Skeletal muscle satellite cell (primary cell): Measurements from ENCODE around the gene NRXN2.
A peak's percentile ranks its signal among the peaks of the same experiment; 100 is the strongest.

ENCODE experiments used
- H3K27me3 ChIP-seq: 2 replicates; pipeline ENCODE4 v1.7.0; 2013; ENCODE audit warnings: low read length; ENCODE audit not compliant: control insufficient read depth, insufficient read depth
- H3K36me3 ChIP-seq: 2 replicates; pipeline ENCODE4 v1.7.0; 2013; ENCODE audit warnings: mild to moderate bottlenecking, control low read depth, low read length; ENCODE audit not compliant: insufficient read depth
- H3K4me1 ChIP-seq: 2 replicates; pipeline ENCODE4 v1.7.0; 2013; ENCODE audit warnings: low read length; ENCODE audit not compliant: control insufficient read depth, insufficient read depth
- H3K4me2 ChIP-seq: 2 replicates; pipeline ENCODE4 v1.7.0; 2013; ENCODE audit warnings: mild to moderate bottlenecking, low read length
- H3K4me3 ChIP-seq: 2 replicates; pipeline ENCODE4 v1.7.0; 2013; ENCODE audit warnings: low read length
- H3K9ac ChIP-seq: 2 replicates; pipeline ENCODE4 v1.7.0; 2013; ENCODE audit warnings: mild to moderate bottlenecking, low read depth, low read length, moderate library complexity
- H3K9me3 ChIP-seq: replicated peaks from 2 replicates; pipeline ENCODE4 v1.7.0; 2013; ENCODE audit warnings: mild to moderate bottlenecking, control low read depth, low read length

The NRXN2 gene

DNA sequence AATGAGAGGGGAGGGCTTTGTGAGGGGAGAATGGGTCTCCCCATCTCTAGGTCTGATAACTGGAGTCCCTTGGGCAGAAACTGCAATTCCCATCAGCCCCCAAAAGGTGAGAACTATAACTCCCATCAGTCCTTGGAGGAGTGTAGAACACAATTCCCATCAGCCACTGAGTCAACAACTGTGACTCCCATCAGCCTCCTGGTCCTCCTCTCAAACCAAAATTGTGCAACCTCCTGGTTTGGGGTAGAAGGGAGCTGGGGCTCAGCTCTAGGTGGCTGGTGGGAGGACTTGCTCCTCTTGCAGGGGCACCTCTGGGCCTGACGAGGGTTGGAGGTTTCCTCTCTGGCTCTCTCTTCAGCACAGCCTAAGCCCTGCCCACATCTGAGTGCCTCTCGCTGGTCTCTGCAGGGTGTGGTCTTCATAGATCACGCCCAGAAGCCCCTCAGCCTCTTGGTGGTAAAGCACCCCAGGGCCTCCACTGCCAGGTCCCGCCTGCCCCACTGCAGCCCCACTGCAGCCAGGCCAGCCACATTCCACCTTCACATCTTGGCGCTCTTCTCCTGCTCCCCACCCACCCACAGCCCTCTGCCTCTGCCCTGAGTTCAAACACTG lies 113.5 kb downstream of the NRXN2 start:
- Histone ChIP-seq H3K9ac (no peak overlapping the region), H3K4me1 (peaks cover 2% of the 10 kb centered on the region), H3K4me3 (no peak overlapping the region), H3K4me2 (no peak overlapping the region), H3K36me3 (no peaks in the 10 kb centered on the region), H3K27me3 (peaks cover 20% of the 10 kb centered on the region), H3K9me3 (no peaks in the 10 kb centered on the region)

DNA sequence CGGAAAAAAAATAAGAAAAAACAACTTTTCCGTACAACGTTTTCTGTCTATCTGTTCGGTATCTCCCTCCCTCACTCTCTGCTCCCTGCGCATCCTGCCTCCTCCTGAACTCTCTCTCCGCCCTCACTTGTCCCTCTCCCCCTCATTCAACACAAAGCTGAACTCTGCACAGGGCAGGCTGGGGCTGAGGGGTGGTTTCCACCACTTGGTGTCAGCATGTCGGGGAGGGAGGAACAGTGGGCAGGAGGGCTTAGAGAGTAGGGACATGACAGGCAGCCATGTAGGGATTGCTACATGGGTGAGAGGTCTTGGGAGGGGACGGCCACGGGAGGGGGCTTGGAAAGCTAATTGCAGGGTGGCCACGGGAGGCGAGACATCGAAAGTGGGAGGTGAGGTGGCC lies 114.4 kb downstream of the NRXN2 start:
- H3K9me3 ChIP-seq, result no peaks in the 10 kb centered on the region
- peak overlapping the region; percentile 54 for H3K4me2 ChIP-seq
- no peak overlapping the region for H3K9ac ChIP-seq
- H3K4me1 ChIP-seq, result peaks cover 2% of the 10 kb centered on the region
- peaks cover 24% of the 10 kb centered on the region for H3K27me3 ChIP-seq
- no peaks in the 10 kb centered on the region for H3K36me3 ChIP-seq
- H3K4me3 ChIP-seq, result no peak overlapping the region

DNA sequence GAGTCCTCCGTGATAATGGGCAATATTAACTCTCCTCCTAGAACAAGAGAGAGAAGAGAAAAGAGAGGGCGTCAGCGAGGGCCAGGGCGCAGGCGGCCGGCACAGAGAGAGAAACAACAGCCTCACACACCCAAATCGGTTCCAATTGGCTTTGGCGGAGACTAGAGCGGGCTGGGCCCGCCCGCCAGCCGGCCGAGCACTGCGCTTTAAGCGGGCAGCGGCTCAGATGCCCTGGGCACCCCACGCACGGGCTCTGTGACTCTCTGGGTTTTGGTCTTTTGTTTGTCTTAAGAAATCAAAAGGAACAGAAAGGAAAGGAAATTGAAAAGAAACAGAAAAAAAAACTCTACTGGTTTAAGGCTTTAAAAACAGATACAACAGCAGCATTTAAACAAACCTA lies 115.0 kb downstream of the NRXN2 start:
- H3K27me3 ChIP-seq, result peaks cover 26% of the 10 kb centered on the region
- peak overlapping the region; percentile 54 for H3K4me2 ChIP-seq
- peak overlapping the region; percentile 18 for H3K9ac ChIP-seq
- H3K9me3 ChIP-seq, result no peaks in the 10 kb centered on the region
- H3K36me3 ChIP-seq, result no peaks in the 10 kb centered on the region
- H3K4me1 ChIP-seq, result peaks cover 2% of the 10 kb centered on the region
- H3K4me3 ChIP-seq, result peak overlapping the region; percentile 30

DNA sequence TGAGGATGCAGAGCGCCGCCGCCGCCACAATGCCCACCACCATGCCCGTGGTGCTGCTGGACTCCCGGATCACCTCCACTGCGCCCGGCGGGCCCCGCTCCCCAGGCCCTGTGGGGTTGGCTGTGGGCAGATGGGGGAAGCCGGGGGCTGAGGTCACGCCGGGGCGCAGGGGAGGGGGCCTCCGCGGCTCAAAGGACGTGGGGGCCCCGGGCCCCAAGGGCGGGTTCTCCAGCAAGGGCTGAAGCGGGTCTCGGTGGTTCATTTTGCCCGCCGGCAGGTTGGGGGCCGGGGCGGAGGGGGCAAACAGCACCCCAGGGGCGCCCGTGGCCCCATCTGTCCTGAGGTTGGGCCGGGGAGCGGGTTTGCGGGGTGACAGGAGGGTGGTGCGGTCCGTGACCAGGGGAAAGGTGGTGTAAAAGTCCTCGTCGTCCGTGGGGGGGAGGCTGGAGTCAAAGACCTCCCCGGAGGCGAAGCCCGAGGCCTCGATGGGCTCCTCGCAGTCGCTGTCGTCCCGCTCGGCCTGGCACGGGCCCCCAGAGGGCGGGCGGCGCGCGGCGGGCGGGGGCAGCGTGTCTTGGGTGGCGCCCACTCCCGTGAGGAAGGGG lies 115.5 kb downstream of the NRXN2 start:
- no peaks in the 10 kb centered on the region for H3K36me3 ChIP-seq
- no peak overlapping the region for H3K9ac ChIP-seq
- H3K4me3 ChIP-seq, result no peak overlapping the region

DNA sequence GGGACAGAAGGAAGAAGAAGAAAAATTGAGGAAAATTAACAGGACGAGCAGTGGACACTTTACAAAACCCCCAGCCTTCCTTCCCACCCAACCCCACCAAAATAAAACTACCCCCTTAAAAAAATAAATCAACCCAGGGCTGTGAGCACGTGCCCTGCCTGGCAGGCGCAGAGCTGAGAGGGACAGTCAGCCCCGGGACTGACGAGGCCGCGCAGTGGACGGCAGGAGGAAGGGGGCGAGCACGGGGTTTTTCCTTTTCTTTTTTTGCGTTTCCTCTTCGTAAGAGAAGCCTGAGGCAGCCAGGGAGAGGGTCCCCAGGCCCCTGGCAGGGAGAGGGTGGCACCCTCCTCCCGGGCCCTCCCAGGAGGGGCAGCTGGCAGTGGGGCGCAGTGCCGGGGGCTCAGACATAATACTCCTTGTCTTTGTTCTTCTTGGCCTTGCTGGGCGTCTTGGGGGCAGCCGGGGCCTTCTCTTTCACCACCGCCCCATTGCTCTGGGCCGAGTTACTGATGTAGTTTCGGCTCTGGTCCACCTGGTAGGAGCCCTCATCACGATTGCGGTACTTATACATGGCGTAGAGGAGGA lies 116.1 kb downstream of the NRXN2 start:
- no peak overlapping the region for H3K4me2 ChIP-seq
- H3K27me3 ChIP-seq, result peaks cover 29% of the 10 kb centered on the region
- no peak overlapping the region for H3K9ac ChIP-seq
- H3K4me1 ChIP-seq, result peaks cover 2% of the 10 kb centered on the region
- no peak overlapping the region for H3K4me3 ChIP-seq
- no peaks in the 10 kb centered on the region for H3K36me3 ChIP-seq
- no peaks in the 10 kb centered on the region for H3K9me3 ChIP-seq

More for the DNA sequence above, 115.5 kb downstream of the NRXN2 start:
- Histone ChIP-seq H3K27me3 (peaks cover 29% of the 10 kb centered on the region), H3K9me3 (no peaks in the 10 kb centered on the region), H3K4me2 (no peak overlapping the region), H3K4me1 (peaks cover 2% of the 10 kb centered on the region)

DNA sequence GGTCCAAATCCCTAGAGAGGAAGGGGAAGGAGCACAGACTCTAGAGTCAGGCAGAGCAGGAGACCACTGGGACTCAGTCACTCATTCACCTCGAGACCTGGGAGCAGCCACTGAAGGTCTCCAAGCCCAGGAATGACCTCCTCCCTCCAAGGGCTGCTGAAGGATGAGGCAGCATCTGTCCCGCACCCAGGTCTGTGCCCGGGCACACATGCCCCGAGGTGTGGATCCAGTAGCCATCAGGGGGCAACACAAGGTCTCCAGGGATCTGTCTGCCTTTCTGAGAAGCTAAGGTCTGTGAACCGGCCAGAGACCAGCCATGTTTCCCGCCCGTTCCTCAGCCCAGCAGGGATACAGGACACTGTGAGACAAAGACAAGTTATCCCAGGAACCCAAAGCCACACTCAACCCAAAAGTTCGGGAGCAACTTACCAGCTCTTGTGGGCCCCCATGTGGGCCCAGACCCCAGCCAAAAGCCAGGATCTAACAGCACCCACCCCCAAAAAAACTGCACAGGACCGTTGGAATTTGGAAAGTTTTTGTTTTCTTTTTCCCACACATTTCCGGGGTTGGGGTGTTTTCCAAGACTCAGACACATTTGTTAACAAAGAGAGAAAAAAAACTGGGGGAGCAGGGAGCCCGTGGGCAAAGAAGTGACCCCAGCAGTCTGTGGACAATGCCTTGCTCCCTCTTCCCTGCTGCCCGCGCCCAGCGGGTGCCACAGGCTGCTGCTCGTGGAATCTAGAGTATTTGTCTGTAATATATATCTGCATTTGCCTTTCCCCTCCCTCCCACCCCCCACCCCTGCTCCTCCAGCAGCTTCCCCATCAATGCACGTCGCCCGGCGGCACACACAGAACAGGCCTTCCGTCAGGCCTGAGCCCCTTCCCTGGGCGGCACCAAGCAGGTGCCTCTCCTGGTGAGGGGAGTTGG lies 117.1 kb downstream of the NRXN2 start:
- Histone ChIP-seq H3K4me3 (no peak overlapping the region), H3K9me3 (no peaks in the 10 kb centered on the region), H3K27me3 (peaks cover 35% of the 10 kb centered on the region), H3K9ac (no peak overlapping the region), H3K4me2 (no peak overlapping the region), H3K4me1 (peaks cover 2% of the 10 kb centered on the region), H3K36me3 (no peaks in the 10 kb centered on the region)

DNA sequence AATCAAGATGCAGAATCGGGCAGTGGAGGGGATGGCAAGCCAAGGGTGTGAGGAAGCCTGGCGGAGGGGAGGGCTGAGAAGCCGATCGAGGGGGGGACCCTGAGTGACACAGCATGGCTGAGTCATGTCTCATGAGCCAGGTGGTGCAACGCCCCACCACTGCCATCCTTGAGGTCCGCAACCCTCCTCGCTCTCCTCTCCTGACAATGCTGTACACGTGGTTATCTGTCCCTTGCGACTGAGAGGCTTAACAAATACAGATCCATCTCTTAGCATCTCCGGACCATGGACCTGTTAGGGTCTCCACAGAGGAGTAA lies 117.8 kb downstream of the NRXN2 start:
- Histone ChIP-seq H3K36me3 (no peaks in the 10 kb centered on the region), H3K4me2 (no peak overlapping the region), H3K4me1 (peaks cover 2% of the 10 kb centered on the region), H3K4me3 (no peak overlapping the region), H3K9ac (no peak overlapping the region), H3K27me3 (peaks cover 39% of the 10 kb centered on the region), H3K9me3 (no peaks in the 10 kb centered on the region)

DNA sequence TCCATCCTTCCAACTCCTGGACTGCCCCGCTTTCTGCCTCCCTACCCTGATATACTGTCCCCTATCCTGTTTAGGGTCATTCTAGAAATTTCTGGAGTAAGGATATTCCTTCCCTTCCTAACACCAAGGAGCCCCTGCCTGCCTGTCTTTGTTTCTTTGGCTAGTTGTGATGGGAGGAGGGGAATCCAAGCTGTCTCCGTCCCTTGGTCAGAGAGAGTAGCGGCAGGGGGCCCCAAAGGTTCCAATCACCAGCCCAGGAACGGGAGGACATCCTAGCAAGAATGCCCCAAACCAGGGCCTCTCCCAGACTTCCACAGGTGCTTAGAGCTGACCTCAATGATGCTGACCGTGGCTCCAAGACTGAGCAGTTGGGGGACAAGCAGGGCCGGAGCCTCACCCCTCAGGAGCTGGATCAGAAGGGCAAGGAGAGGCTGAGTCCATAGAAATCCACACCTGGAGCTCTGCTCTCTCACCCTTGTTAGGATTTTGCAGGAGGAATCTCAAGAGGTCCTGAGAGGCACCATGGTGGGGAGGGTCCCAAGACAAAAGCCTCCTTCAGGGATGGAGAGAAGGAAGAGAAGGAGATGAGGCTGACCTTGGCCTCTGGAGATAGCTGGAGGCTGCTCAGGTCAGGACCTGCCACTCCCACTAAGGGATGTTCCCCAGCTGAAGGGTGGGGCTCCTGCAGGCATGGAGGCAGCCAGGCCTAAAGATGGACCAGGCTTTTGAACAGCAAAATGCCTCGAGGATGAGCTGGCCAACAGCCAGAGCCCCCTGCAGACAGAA lies 118.3 kb downstream of the NRXN2 start:
- H3K4me3 ChIP-seq, result no peak overlapping the region

DNA sequence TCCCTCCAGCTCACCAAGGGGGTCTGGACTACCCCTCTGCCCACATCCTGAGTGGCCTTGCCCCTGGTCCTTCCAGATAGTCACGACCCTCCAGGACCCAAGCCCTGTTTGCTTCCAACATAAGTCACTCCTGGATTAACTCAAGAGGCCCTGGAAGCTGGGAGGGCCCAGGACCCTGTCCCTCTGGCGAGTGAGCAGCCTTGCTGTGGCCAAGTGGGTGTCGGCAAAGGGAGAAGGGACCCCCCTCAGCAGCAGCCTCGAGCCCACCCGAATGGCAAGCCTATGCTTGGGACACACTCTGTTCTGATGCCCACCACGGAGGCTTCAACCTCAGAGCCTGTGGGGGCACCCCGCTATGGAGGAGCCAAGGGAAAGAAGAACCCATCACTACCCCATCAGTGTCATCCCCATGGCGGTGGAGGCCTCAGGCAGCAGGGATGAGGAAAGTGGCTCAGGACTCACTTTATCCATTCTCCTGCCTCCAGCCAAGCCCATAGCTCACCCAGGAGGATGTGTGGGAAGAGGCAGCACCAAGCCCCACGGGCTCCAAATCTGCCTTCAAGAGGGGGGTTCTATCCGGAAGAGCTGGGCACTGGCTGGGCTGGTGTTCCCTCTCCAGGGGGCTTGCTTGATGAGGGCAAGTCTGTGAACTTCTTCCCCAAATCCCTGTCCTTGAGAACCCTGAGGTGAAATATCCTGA lies 119.4 kb downstream of the NRXN2 start:
- Histone ChIP-seq H3K9ac (no peak overlapping the region), H3K27me3 (peaks cover 35% of the 10 kb centered on the region)

More for the DNA sequence above, 118.3 kb downstream of the NRXN2 start:
- Histone ChIP-seq H3K9me3 (no peaks in the 10 kb centered on the region), H3K27me3 (peaks cover 39% of the 10 kb centered on the region), H3K36me3 (no peaks in the 10 kb centered on the region), H3K9ac (no peak overlapping the region), H3K4me2 (no peak overlapping the region), H3K4me1 (peaks cover 2% of the 10 kb centered on the region)

DNA sequence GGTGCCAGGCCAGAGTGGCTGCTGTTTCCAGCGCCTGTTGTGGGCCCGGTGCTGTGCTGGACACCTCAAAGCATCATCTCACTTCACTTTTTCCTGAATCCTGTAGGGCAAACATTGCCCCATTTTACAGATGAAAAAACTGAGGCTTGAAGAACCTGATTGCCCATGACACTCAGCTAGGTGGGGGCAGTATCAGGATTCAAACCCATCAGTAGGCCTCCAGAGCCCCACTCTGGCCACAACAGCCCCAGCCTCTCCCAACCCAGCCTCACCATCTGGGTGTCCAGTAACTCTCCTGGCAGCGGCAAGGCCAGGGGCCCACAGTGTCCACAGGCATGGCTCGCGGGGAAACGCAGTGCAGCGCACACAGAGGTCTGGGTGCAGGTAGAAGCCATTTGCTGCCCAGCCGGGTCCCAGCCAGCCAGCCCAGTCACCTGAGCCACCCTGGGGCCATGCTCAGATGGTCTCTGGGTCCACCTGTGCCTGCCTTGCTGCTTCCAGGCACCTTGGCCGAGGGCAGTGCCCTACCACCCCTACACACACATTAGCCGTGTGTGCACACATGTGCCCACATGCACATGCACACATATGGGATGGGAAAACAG lies 120.4 kb downstream of the NRXN2 start:
- Histone ChIP-seq H3K4me3 (no peak overlapping the region), H3K9ac (no peak overlapping the region), H3K4me2 (no peak overlapping the region), H3K36me3 (no peaks in the 10 kb centered on the region), H3K9me3 (no peaks in the 10 kb centered on the region), H3K27me3 (peaks cover 33% of the 10 kb centered on the region), H3K4me1 (no peaks in the 10 kb centered on the region)

More for the DNA sequence above, 119.4 kb downstream of the NRXN2 start:
- Histone ChIP-seq H3K4me3 (no peak overlapping the region), H3K36me3 (no peaks in the 10 kb centered on the region), H3K9me3 (no peaks in the 10 kb centered on the region), H3K4me2 (no peak overlapping the region), H3K4me1 (peaks cover 2% of the 10 kb centered on the region)
